ENCODE results near the gene UBA7. TPM values are rescaled to one million over a fixed set of nuclear protein-coding genes. Genes with fewer than 3 reads are reported as not detected.
"Not testable (repeated sequence)": the region's sequence is repeated elsewhere in the genome, so short reads cannot be mapped to it uniquely, and the experiment has no call there.

Gene UBA7
- total RNA-seq, 1 donor from 2014 or later: 25.1 TPM

GRCh38 chr3:49781415-49782199 lies 32.1 kb downstream of the UBA7 start:
- no peak for DNase-seq
- TF ChIP-seq CTCF (IDR thresholded peaks at IDR 0.05; ENCODE audit: borderline replicate concordance): no peak
- Histone ChIP-seq H3K4me1 (peaks cover 68% of the 10 kb centered on the region), H3K27me3 (ENCODE audit: low read depth) (no peaks in the 10 kb centered on the region), H3K27ac (replicated peaks) (no peak overlapping the region), H3K9me3 (replicated peaks) (no peaks in the 10 kb centered on the region), H3K4me3 (no peak overlapping the region), H3K36me3 (peaks cover 32% of the 10 kb centered on the region)
- intact Hi-C loops (cut with micrococcal nuclease): no loop called here

GRCh38 chr3:49780975-49781365 lies 32.8 kb downstream of the UBA7 start:
- H3K9me3 ChIP-seq (replicated peaks); H3K4me3 ChIP-seq; intact Hi-C loops (cut with micrococcal nuclease); H3K27me3 ChIP-seq (ENCODE audit: low read depth); DNase-seq; H3K27ac ChIP-seq (replicated peaks): not testable (repeated sequence)
- H3K4me1 ChIP-seq: peaks cover 64% of the 10 kb centered on the region
- H3K36me3 ChIP-seq: peaks cover 32% of the 10 kb centered on the region

GRCh38 chr3:49780080-49780974 lies 33.4 kb downstream of the UBA7 start:
- intact Hi-C loops (cut with micrococcal nuclease): no loop called here
- H3K4me1 ChIP-seq: peaks cover 63% of the 10 kb centered on the region

GRCh38 chr3:49779358-49780079 lies 34.2 kb downstream of the UBA7 start:
- intact Hi-C loops (cut with micrococcal nuclease): no loop called here
- no peak for DNase-seq
- H3K27ac ChIP-seq (replicated peaks): no peak overlapping the region
- H3K4me3 ChIP-seq: no peak overlapping the region
- H3K27me3 ChIP-seq (ENCODE audit: low read depth): no peaks in the 10 kb centered on the region
- peaks cover 30% of the 10 kb centered on the region for H3K36me3 ChIP-seq
- H3K9me3 ChIP-seq (replicated peaks): no peaks in the 10 kb centered on the region
- TF ChIP-seq CTCF (IDR thresholded peaks at IDR 0.05; ENCODE audit: borderline replicate concordance): no peak
- peaks cover 59% of the 10 kb centered on the region for H3K4me1 ChIP-seq

More at GRCh38 chr3:49780080-49780974, 33.4 kb downstream of the UBA7 start:
- Histone ChIP-seq H3K27ac (replicated peaks) (no peak overlapping the region), H3K27me3 (ENCODE audit: low read depth) (no peaks in the 10 kb centered on the region), H3K36me3 (peaks cover 32% of the 10 kb centered on the region), H3K9me3 (replicated peaks) (no peaks in the 10 kb centered on the region), H3K4me3 (no peak overlapping the region)
- no peak for TF ChIP-seq CTCF (IDR thresholded peaks at IDR 0.05; ENCODE audit: borderline replicate concordance)
- DNase-seq: no peak

- H3K27me3 ChIP-seq (ENCODE audit: low read depth); H3K9me3 ChIP-seq (replicated peaks); intact Hi-C loops (cut with micrococcal nuclease); H3K27ac ChIP-seq (replicated peaks); DNase-seq; H3K4me3 ChIP-seq: not testable (repeated sequence)
- H3K4me1 ChIP-seq: peaks cover 29% of the 10 kb centered on the region
- H3K36me3 ChIP-seq: peaks cover 14% of the 10 kb centered on the region
Observed at GRCh38 chr3:49776101-49776500, 37.7 kb downstream of the UBA7 start.

- no peak for DNase-seq
- no peak overlapping the region for H3K4me3 ChIP-seq
- no peaks in the 10 kb centered on the region for H3K9me3 ChIP-seq (replicated peaks)
- H3K27me3 ChIP-seq (ENCODE audit: low read depth): no peaks in the 10 kb centered on the region
- no peak for TF ChIP-seq CTCF (IDR thresholded peaks at IDR 0.05; ENCODE audit: borderline replicate concordance)
- intact Hi-C loops (cut with micrococcal nuclease): no loop called here
- H3K36me3 ChIP-seq: peaks cover 13% of the 10 kb centered on the region
- H3K27ac ChIP-seq (replicated peaks): no peak overlapping the region
- peaks cover 23% of the 10 kb centered on the region for H3K4me1 ChIP-seq
Observed at GRCh38 chr3:49775538-49775937, 38.2 kb downstream of the UBA7 start.
